Lower leg skin (tissue), 4 donors: ENCODE measurements around the gene TLX1. TPM values are rescaled to one million over a fixed set of nuclear protein-coding genes. Genes with fewer than 3 reads are reported as not detected.
A peak's percentile ranks its signal among the peaks of the same experiment; 100 is the strongest.

Experiments used
- DNase-seq, 2 donors: peaks; one replicate each; pipeline ENCODE4 v3.0.0-alpha.2; 2019; ENCODE audit warnings: low spot score in 2 of 2
- H3K4me3 ChIP-seq: fragments of 200-600 bp; sonication (generic); 2 replicates; pipeline ENCODE4 v1.5.1; 2017; ENCODE audit warnings: mild to moderate bottlenecking, low read depth; ENCODE audit not compliant: poor library complexity, severe bottlenecking
- CTCF ChIP-seq, 3 donors: fragments of 450-650 bp; IDR thresholded peaks; one replicate each; pipeline ENCODE4 v1.5.1; 2016; ENCODE audit warnings: antibody characterized with exemption in 3 of 3, mild to moderate bottlenecking in 3 of 3, moderate library complexity in 2 of 3
- POLR2A ChIP-seq, 2 donors: fragments of 450-650 bp; IDR thresholded peaks; one replicate each; pipeline ENCODE4 v1.6.1; 2016 to 2017; ENCODE audit warnings: antibody characterized with exemption in 2 of 2, mild to moderate bottlenecking in 1 of 2, moderate library complexity in 1 of 2
- WGBS, 2 donors: methylation state at CpG; one replicate each; pipeline ENCODE4 v1.1.5; 2018; 5-methylcytosine and 5-hydroxymethylcytosine counted together
- intact Hi-C: fragments of 100-400 bp; cut with DNase I; formaldehyde crosslinking; loops from one replicate; pipeline ENCODE4 v1.15.0; 2023; ENCODE audit warnings: low total_unique reads
- total RNA-seq, 4 donors: library from RNA; depleted of rRNA; stranded (reverse); fragments of >200 nt; gene quantifications; one replicate each; pipeline ENCODE4 v1.1.0, GENCODE V29; 2016

TLX1 gene
- total RNA-seq, 4 donors from 2014 or later, result 0.15 to 0.25 TPM; not detected in 2

GRCh38 chr10:101158459-101159058 lies 27.5 kb downstream of the TLX1 start:
- 40 to 43% methylated on average over 4 of the region's 4 CpGs for WGBS, 2 donors
- H3K4me3 ChIP-seq, result no peak overlapping the region
- TF ChIP-seq POLR2A (IDR thresholded peaks at IDR 0.05) (no peak), CTCF (IDR thresholded peaks at IDR 0.05) (no peak)
- DNase-seq, result no peak
- intact Hi-C loops, result no loop called here

- intact Hi-C loops, result no loop called here
- TF ChIP-seq POLR2A (IDR thresholded peaks at IDR 0.05) (no peak), CTCF (IDR thresholded peaks at IDR 0.05) (peak in 1 of 3 donors; percentile 74)
- peak in 1 of 2 donors; percentile 51 for DNase-seq
- WGBS, 2 donors, result 6 to 7% methylated on average over 20 of the region's 20 CpGs
- no peak overlapping the region for H3K4me3 ChIP-seq
Measured at GRCh38 chr10:101161494-101162299, 30.6 kb downstream of the TLX1 start.

GRCh38 chr10:101162677-101163076 lies 31.6 kb downstream of the TLX1 start:
- 42 to 50% methylated on average over 3 of the region's 3 CpGs for WGBS, 2 donors
- DNase-seq, result no peak
- no peak overlapping the region for H3K4me3 ChIP-seq
- TF ChIP-seq POLR2A (IDR thresholded peaks at IDR 0.05) (no peak), CTCF (IDR thresholded peaks at IDR 0.05) (no peak)
- intact Hi-C loops, result no loop called here

GRCh38 chr10:101164020-101164419 lies 32.9 kb downstream of the TLX1 start:
- intact Hi-C loops, result no loop called here

GRCh38 chr10:101165736-101166135 lies 34.6 kb downstream of the TLX1 start:
- H3K4me3 ChIP-seq, result no peak overlapping the region
- intact Hi-C loops, result no loop called here
- TF ChIP-seq POLR2A (IDR thresholded peaks at IDR 0.05) (no peak), CTCF (IDR thresholded peaks at IDR 0.05) (no peak)
- no peak for DNase-seq
- 87% methylated on average over 3 of the region's 3 CpGs for WGBS, 2 donors

More at GRCh38 chr10:101164020-101164419, 32.9 kb downstream of the TLX1 start:
- no peak for DNase-seq
- TF ChIP-seq POLR2A (IDR thresholded peaks at IDR 0.05) (no peak), CTCF (IDR thresholded peaks at IDR 0.05) (no peak)
- 41 to 43% methylated on average over 4 of the region's 4 CpGs for WGBS, 2 donors
- no peak overlapping the region for H3K4me3 ChIP-seq
